MM.1S (cell line): ENCODE results near the gene CLNK.

ENCODE experiments used
- CTCF ChIP-seq: fragments of 300-600 bp; sonication (generic); IDR thresholded peaks from 2 replicates; pipeline ENCODE4 v1.5.1; 2016; ENCODE audit warnings: antibody characterized with exemption, low read length, mixed read lengths
- EZH2 ChIP-seq: fragments of 300-600 bp; sonication (generic); optimal IDR thresholded peaks from 2 replicates; pipeline ENCODE3; 2017; ENCODE audit warnings: low read depth, mild to moderate bottlenecking, antibody characterized with exemption, low read length, mixed read lengths
- EZH2phosphoT487 ChIP-seq: fragments of 300-600 bp; sonication (generic); IDR thresholded peaks from 2 replicates; pipeline ENCODE4 v1.6.1; 2018; ENCODE audit warnings: antibody characterized with exemption, low read length

- TF ChIP-seq CTCF (no peak), EZH2 (no peak), EZH2phosphoT487 (no peak)
Observed at GRCh38 chr4:10492464-10492863, 192.1 kb downstream of the CLNK start.
